GM12801 (cell line): ENCODE results near the gene HOXA10.

ENCODE experiments used
- TF ChIP-seq, protein P1 (sequence below): IDR thresholded peaks from one replicate; pipeline ENCODE4 v1.5.1; 2011; ENCODE audit warnings: control low read depth; ENCODE audit not compliant: insufficient read length; ENCODE audit errors: extremely low read depth

Gene HOXA10

DNA sequence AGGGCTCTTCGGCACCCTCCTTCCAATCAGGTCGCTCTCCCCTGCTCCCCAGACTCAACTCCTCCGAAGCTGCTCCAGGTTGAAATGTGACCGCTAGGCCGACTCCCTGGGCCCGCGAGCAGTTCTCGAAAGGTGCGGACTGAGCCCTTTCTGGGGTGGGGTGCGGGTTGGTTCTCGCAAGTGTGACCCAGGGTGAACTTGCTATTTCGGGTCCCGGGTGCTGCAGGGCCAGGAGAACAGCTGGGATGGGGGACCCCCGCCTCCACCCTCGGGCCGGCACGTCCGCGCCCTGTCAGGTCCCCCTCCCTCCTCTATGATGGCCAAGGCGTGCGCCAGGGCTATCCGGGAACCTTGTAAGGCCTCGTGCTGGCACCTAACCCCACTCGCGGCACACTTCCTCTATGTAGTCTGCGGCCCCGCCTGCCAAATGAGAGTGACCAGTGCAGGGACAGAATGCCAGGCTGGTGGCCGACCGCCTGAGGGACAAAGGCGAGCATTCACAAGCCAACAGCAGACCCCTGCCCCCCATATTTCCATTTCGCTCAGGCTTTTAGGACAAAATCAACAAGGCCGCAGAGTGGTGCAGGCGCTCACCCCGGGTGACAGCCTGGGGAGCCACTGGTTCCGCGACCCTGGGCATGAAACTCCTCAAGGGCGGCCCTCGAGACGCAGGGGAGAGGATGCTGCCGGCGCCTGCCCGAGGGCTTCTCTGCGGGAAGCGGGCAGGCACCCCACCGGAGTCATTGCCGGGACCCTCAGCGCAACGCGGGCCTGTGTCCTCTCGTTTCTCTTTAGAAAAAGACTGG is 39.5 kb upstream of the HOXA10 start:
- TF ChIP-seq, protein P1, sequence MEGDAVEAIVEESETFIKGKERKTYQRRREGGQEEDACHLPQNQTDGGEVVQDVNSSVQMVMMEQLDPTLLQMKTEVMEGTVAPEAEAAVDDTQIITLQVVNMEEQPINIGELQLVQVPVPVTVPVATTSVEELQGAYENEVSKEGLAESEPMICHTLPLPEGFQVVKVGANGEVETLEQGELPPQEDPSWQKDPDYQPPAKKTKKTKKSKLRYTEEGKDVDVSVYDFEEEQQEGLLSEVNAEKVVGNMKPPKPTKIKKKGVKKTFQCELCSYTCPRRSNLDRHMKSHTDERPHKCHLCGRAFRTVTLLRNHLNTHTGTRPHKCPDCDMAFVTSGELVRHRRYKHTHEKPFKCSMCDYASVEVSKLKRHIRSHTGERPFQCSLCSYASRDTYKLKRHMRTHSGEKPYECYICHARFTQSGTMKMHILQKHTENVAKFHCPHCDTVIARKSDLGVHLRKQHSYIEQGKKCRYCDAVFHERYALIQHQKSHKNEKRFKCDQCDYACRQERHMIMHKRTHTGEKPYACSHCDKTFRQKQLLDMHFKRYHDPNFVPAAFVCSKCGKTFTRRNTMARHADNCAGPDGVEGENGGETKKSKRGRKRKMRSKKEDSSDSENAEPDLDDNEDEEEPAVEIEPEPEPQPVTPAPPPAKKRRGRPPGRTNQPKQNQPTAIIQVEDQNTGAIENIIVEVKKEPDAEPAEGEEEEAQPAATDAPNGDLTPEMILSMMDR: no peak

DNA sequence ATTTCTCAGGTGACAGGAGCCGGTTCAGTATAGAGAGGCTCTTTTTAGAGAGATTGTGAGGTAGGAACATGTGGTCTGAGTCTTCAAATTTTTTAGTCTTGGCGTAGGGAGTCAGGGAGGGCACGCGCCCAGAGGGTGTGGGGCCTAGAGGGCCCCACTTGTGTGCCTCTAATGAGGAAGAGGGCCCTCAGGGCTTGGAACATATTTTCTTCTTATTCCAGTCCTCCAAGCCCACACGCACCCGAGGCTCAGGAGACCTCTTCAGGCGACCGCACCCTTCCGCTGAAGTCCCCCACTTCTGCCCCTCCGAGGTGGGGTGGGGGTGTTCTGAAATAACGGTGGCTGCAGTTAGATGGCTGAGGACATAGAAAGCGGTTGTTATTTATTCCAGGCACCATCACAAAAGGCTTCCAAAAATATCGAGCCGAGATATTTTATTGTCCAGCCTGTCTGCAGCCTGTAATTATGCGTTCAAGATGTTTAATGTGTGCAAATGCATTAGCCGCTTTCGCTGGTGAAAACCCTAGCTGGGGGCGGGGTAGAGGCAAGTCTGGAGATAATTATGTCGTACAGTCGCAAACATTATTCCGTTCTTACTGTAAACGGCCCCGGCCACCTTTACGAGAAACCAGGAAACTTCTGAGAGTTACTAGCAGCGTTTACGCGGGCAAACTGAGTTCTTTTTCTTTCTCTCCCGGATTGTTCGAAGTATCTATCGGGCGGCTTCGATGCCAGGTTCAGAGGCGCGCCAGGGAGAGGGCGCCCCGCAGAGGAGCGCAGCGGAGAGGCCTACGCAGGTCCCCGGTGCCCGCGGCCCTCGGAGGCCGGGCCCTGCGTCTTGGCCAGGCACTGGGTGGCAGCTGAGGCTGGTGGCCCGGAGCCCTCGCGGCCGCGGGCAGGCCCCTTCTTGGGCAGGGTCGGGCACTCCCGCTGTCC is 38.6 kb upstream of the HOXA10 start:
- TF ChIP-seq, protein P1: no peak

DNA sequence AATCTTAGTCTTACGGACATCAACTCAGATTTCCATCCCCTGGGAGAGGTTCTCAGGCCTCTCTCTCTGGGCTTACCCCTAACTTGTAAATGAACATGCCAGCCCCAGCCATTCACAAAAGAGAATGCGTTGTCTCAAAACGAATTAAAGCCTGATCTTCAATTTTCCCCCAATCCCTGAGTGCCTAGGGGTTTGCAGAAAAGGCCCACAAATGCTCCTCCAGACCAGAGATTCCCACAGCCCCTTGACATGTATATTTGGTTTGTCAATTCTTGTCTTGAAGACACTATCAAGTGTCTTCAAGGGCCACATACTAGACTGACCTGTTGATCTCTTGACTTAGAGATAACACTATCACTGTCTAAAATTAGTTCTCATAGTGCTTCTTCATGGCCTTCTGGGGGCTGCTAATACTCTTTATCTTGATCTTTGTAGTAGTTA is 37.7 kb upstream of the HOXA10 start:
- TF ChIP-seq, protein P1: no peak

DNA sequence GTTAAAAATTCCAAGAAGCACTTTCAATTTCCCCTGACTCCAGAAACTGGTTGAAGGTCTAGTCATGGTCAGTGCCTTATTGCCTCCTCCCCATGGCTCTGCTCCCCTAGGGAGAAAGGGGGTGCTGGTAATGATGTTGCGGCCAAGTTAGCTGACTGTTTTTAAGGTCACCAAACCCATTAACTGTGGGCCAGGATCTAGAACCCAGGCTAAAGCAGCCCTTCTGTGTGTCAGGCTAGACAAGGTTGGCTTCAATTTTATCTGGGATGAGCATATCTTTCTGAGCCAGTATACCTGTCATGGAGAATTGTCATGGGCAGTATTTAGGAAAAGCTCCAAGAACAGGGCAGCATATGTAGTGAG is 36.9 kb upstream of the HOXA10 start:
- TF ChIP-seq, protein P1: no peak

DNA sequence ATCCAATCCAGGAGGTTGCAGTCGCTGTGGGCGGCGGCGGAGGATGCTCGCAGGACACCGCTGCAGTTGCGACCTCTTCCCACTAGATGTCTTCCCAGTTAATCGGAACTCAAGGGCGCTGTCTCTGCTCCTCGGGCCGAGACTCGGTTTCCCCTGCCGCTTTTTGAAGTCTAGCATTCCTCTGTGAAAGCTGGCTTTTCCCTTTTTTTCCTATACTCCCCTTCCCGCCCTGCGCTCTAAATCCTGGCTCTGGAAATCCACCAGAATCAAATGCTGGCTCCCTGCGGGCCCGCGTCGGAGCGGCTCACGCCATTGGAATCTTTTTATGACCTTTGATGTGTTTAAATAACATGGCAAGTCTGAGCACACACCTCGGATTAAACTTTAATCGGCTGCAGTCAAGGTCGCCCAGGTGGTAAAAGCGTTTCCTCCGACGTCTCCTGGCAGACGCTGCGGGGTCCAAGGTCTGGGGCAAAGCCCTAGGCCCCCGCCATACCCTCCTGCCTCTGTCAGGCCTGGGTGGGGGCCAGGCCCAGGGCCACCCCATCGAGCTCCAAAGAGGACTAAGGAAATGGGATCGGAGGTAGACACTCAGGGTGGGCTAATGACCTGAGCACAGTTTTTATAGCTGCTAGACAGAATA is 36.4 kb upstream of the HOXA10 start:
- TF ChIP-seq, protein P1: no peak

DNA sequence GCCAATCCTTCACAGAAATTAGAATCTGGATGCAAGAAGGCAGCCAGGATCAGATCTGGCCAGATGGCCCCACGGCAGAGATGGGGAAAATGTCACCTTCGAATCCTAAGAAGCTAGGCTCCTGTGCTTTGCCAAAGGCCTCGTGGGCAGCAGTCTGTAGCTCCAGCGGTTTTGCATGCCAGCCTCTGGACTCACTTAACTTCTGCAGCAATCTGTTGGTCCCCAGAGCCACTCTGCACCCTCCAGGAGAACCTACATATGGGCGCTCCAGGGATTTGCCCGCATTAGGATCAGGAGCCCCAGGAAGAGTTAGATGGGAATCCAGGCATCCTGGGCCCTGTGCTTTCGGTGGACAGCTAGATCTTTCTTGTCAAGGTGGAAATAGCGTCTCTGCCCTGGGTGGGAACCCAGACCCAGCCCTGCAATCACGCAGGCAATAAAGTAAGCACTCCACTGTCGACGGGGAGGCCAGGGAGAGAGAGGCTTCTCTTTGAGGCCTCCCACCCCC is 35.9 kb upstream of the HOXA10 start:
- TF ChIP-seq, protein P1: no peak

DNA sequence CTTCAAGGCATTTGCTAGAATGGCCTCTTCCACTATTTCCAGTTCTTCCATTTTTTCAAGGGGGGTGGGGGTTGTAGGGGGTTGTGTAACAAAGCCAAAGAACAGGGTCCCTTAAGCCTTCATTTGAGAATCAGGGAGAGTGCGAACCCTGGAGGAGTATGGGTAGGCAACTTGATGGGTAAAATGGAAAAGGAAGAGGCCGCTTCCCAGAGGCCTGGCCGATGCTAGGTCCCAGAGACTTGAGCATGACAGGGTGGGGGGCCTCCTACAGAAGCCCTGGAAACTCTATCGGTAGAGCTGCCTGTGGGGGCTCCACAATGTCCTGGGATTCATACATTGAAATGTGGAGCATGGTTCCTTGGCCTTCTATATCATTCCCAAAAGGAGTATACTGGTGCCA is 34.9 kb upstream of the HOXA10 start:
- TF ChIP-seq, protein P1: no peak
